PFSK-1 (cell line): ENCODE data around the gene ACBD5.

Experiments used
- FOXP2 ChIP-seq: optimal IDR thresholded peaks from 2 replicates; pipeline ENCODE3; 2011; ENCODE audit warnings: borderline replicate concordance, control low read depth, inconsistent platforms; ENCODE audit not compliant: insufficient read depth; ENCODE audit errors: extremely low read length, extremely low read depth
- POLR2AphosphoS5 ChIP-seq: IDR thresholded peaks from 2 replicates; pipeline ENCODE4 v1.6.1; 2012; ENCODE audit warnings: low read depth, mild to moderate bottlenecking, control low read depth, low read length, moderate library complexity
- REST ChIP-seq, 2 experiments: IDR thresholded peaks; 2 replicates each; pipeline versions ENCODE4 v1.6.1 to v1.8.0; 2011 to 2012; ENCODE audit warnings: low read depth in 2 of 2, low read length in 2 of 2, control low read depth in 1 of 2, inconsistent platforms in 1 of 2, mild to moderate bottlenecking in 1 of 2, moderate library complexity in 1 of 2; ENCODE audit not compliant: insufficient read depth in 1 of 2
- SIN3A ChIP-seq: IDR thresholded peaks from 2 replicates; pipeline ENCODE4 v1.6.1; 2012; ENCODE audit warnings: mild to moderate bottlenecking, low read length, moderate library complexity, borderline replicate concordance; ENCODE audit not compliant: insufficient read depth
- TAF1 ChIP-seq: IDR thresholded peaks from 2 replicates; pipeline ENCODE4 v1.6.1; 2012; ENCODE audit warnings: low read length, control low read depth, borderline replicate concordance; ENCODE audit not compliant: insufficient read depth

Gene ACBD5

GRCh38 chr10:27242473-27242950 is 1.9 kb upstream of the ACBD5 start:
- no peak for TF ChIP-seq TAF1
- no peak for TF ChIP-seq REST (IDR thresholded peaks at IDR 0.05; ENCODE audit: insufficient read depth in 1 of 2, low read depth in 2 of 2, low read length in 2 of 2)

GRCh38 chr10:27241652-27242472 is 1.3 kb upstream of the ACBD5 start:
- peak; percentile 52; the same call in 1 of the 2 replicates for TF ChIP-seq TAF1
- TF ChIP-seq POLR2AphosphoS5 = peak; percentile 48; the same call in 1 of the 2 replicates
- TF ChIP-seq SIN3A = no peak
- TF ChIP-seq REST (IDR thresholded peaks at IDR 0.05; ENCODE audit: insufficient read depth in 1 of 2, low read depth in 2 of 2, low read length in 2 of 2) = 0 out of 4 replicates have a peak, but pooled peaks of 1 of the 2 experiments have one; percentile 15
- TF ChIP-seq FOXP2 = peak; percentile 71

GRCh38 chr10:27241010-27241651 is 534 bp upstream of the ACBD5 start:
- TF ChIP-seq FOXP2 = no peak

GRCh38 chr10:27235706-27236105 is 4.9 kb downstream of the ACBD5 start:
- TF ChIP-seq TAF1 (no peak), REST (IDR thresholded peaks at IDR 0.05; ENCODE audit: insufficient read depth in 1 of 2, low read depth in 2 of 2, low read length in 2 of 2) (no peak)

GRCh38 chr10:27230022-27230421 is 10.6 kb downstream of the ACBD5 start:
- TF ChIP-seq REST (IDR thresholded peaks at IDR 0.05; ENCODE audit: insufficient read depth in 1 of 2, low read depth in 2 of 2, low read length in 2 of 2) (no peak), POLR2AphosphoS5 (no peak), SIN3A (no peak), FOXP2 (no peak), TAF1 (no peak)
